NCI-H2029 treated with DMSO at 0.1 percent for 48 hours (cell line): Measurements from ENCODE around the gene SSTR5.

Experiments
- DNase-seq: peaks from one replicate; lab custom pipeline; 2025; lab: John Stamatoyannopoulos, UW

The SSTR5 gene

GRCh38 chr16:1102921-1103635, 30.5 kb downstream of the SSTR5 start:
- no peak for DNase-seq

DNA sequence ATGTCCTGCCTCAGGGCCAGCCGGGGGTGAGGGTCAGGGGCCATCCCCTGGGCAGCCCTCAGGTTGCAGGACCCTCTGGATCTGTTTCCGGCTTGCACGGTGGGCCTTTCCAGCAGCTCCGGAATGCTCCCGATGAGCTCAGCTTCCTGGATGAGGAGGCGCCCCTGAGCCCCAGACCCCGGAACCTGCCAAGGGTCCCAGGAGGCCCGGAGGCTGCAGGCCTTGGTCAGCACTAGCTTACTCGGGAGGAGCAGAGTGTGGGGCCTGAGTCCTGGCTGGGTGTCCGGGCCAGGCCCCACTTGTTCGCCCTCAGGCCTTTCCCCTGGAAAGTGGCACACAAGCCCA, 31.1 kb downstream of the SSTR5 start:
- no peak for DNase-seq

GRCh38 chr16:1105888-1106620, 33.5 kb downstream of the SSTR5 start:
- DNase-seq: no peak

DNA sequence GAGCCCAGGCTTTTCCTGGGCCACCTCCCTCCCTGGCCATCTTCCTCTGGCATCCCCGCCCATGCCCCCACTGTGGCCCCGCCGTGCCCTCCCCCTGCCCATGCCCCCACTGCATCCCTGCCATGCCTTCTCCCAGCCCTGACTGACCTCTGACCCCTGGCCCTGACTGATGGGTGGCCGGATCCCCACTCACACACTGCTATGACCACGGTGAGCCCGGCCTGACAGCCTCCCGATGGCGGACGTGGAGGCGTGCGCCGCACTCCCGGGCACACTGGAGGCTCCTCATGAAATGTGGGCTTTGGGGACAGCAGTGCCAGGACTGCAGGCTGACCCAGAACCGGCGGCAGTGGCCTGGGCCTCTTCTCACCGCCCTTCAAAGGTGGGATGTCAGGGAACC, 34.1 kb downstream of the SSTR5 start:
- DNase-seq: no peak

DNA sequence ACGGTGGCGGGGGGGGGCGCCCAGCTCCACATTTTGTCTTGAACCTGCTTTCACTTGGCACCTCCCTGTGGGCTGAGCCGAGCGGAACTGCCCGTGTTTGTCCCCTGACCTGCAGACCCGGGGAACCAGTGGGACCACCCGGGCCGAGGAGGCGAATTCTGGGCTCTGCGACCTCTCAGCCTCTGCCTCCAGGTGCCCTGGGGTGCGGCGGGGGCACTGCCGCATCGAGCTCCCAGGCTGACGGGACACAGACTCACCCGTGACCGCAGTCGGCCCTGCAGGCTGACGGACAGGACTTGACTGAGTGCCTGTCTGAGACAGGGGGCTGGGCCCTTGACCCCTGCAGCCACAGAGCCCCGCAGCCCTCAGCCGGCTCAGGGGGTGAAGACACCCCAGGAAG, 34.6 kb downstream of the SSTR5 start:
- no peak for DNase-seq

DNA sequence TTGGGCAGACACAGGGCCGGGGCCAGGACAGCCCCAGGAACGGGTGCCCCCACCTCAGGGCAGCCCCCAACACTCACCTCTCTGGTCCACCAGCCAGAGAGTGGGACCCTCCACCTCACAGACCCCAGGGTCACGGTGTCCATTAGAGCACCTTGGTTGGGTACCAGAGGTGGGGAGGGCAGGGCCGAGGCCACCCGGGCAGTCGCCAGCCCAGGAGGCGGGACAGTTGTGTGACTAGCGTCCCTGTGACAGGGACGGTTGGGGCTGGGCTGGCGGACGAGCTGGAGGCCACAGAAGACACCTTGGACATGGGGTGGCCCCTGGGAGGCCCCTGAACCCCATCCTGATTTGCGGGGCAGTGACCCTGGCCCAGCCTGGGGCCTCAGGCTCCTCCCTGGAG, 35.2 kb downstream of the SSTR5 start:
- no peak for DNase-seq

GRCh38 chr16:1108299-1109252, 36.0 kb downstream of the SSTR5 start:
- DNase-seq: peak; percentile 23

DNA sequence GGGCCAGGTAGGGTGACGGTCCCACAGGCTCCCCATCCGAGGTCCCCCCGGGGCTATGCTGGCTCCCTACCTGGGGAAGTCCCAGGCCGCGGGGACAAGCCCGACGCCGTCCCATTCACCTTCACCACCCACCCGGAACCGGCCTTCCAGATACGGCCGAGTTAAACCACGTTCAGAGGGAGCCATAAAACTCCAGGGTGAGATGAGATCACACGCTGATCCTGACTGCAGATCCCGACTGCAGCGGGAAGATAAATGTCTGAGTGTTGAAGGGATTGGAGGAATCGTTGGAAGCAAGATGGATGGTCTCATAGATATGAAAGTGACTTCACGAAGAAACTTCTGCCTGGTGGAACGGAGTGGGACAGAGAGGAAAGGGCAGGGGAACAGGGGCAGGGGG, 37.1 kb downstream of the SSTR5 start:
- DNase-seq: no peak

- DNase-seq: no peak
Observed at GRCh38 chr16:1112506-1113184, 40.1 kb downstream of the SSTR5 start.

- no peak for DNase-seq
Observed at GRCh38 chr16:1113489-1113888, 40.9 kb downstream of the SSTR5 start.

GRCh38 chr16:1113889-1114526, 41.5 kb downstream of the SSTR5 start:
- DNase-seq: no peak

- DNase-seq: no peak
Observed at GRCh38 chr16:1116693-1117077, 44.1 kb downstream of the SSTR5 start.

DNA sequence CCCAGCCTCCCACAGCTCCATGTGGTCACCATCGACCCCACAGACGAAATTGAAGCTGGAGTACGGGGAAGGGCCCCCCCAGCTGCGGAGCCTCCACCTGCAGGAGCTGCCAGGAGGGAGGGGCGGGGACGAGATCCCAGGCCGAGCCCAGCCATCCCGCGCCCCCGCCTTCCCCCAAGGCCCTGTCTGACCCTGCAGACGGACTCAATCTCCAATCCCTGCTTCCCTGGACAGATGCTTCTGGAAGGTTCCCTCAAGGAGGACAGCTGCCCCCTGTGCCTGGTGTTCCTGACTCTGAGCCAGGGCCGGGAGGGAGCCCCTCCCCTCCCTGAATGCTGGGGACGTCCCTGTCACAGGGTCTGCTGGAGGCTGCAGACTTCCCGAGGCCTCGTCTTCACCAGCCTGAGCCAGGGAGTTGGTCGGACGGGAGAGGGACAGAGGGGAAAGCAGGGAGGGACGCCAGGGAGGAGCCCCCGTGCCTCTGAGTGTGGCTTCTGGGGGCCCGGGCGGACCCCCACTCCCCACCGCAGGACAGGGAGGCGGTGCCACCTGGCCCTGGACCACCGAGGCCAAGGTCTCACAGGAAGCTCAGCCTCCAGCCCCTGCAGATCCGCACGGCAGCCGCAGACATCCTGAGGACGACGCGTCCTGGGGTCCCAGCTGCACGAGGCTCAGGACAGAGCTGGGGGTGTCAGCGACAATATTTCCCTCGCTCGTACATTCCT, 44.8 kb downstream of the SSTR5 start:
- no peak for DNase-seq

- DNase-seq: no peak
Observed at GRCh38 chr16:1117926-1118325, 45.4 kb downstream of the SSTR5 start.

DNA sequence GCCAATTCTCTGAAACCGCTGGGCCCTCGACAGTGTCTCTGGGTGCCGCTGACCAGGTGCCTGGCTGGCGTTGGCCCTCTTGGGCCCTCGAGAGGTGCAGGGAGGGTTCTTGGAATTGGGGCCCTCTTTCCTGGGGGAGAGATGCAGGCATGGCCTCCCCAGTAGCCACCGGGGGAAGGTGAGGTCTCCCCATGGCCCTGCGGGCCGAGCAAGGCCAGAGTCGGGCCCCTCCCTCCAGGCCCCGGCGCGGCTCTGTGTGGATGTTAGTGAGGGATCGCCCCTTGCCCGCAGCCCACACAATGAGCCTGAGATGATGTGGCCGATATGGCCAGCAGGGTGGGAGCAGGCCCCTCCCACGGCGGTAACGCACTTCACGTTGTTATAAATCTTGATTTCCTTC, 46.6 kb downstream of the SSTR5 start:
- no peak for DNase-seq

- no peak for DNase-seq
Observed at GRCh38 chr16:1119766-1120576, 47.4 kb downstream of the SSTR5 start.

DNA sequence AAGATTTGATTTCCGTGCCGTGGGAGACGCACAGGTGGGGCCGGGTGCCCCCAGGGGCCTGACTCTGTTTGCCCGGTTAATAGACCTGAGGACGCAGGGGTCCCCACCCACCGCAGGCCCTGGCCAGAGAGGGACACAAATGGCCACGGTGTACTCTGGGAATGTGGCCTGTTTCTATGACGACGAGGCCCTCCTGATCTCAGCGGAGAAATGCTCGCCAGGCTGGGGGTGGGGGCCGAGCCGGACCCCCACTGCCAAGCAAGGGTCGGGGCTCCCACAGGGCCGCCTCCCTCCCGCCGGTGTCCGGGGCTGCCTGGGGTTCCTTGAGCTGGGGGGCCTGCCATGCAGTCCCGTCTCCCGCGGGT, 48.0 kb downstream of the SSTR5 start:
- no peak for DNase-seq

- DNase-seq: no peak
Observed at GRCh38 chr16:1121009-1121408, 48.5 kb downstream of the SSTR5 start.

GRCh38 chr16:1121601-1122397, 49.3 kb downstream of the SSTR5 start:
- no peak for DNase-seq
